Stimulated activated CD4-positive, alpha-beta T cell treated with anti-CD3 and anti-CD28 coated beads, TNF-alpha, amount 100 ng/mL, for 4 hours (primary cell): Measurements from ENCODE around the gene FBF1.
A peak's percentile ranks its signal among the peaks of the same experiment; 100 is the strongest.

Experiments used
- DNase-seq, 3 experiments: peaks; one replicate each; pipeline ENCODE4 v3.0.0-alpha.2; 2020; ENCODE audit warnings: low read depth in 3 of 3

FBF1 gene

GRCh38 chr17:75914643-75915267 lies 26.1 kb downstream of the FBF1 start:
- no peak for DNase-seq

- no peak for DNase-seq
Observed at GRCh38 chr17:75913537-75914210, 27.2 kb downstream of the FBF1 start.

GRCh38 chr17:75910699-75911098 lies 30.1 kb downstream of the FBF1 start:
- no peak for DNase-seq

GRCh38 chr17:75909812-75910274 lies 31.0 kb downstream of the FBF1 start:
- DNase-seq, result no peak

- no peak for DNase-seq
Observed at GRCh38 chr17:75909051-75909811, 31.6 kb downstream of the FBF1 start.

GRCh38 chr17:75908201-75908600 lies 32.6 kb downstream of the FBF1 start:
- DNase-seq, result no peak

GRCh38 chr17:75906143-75906884 lies 34.5 kb downstream of the FBF1 start:
- DNase-seq, result no peak

- peak; percentile 82 to 88 (median 87) for DNase-seq
Observed at GRCh38 chr17:75904749-75905521, 35.9 kb downstream of the FBF1 start, which contains the start of gene MRPL38. MRPL38 (minus strand) TSS chr17:75904884; CDS start chr17:75904875, 9 bp downstream.

GRCh38 chr17:75902406-75902805 lies 38.4 kb downstream of the FBF1 start:
- no peak for DNase-seq

GRCh38 chr17:75901727-75902126 lies 39.1 kb downstream of the FBF1 start:
- DNase-seq, result no peak

- no peak for DNase-seq
Observed at GRCh38 chr17:75900691-75901533, 39.9 kb downstream of the FBF1 start.

GRCh38 chr17:75899767-75900468 lies 40.9 kb downstream of the FBF1 start:
- no peak for DNase-seq

- DNase-seq, result no peak
Observed at GRCh38 chr17:75899353-75899752, 41.5 kb downstream of the FBF1 start.

GRCh38 chr17:75898791-75899190 lies 42.1 kb downstream of the FBF1 start:
- DNase-seq, result no peak

- DNase-seq, result no peak
Observed at GRCh38 chr17:75898065-75898464, 42.8 kb downstream of the FBF1 start.

- DNase-seq, result no peak
Observed at GRCh38 chr17:75897160-75898019, 43.5 kb downstream of the FBF1 start.

GRCh38 chr17:75896415-75897159 lies 44.3 kb downstream of the FBF1 start, which contains the start of gene TRIM65:
TRIM65 (minus strand) TSS chr17:75896951; CDS start chr17:75896937, 14 bp downstream.
- peak; percentile 67 to 75 (median 74) for DNase-seq
